Activated CD4-positive, CD25-positive, alpha-beta regulatory T cell (primary cell): Measurements from ENCODE around the gene GNB1.

Experiments
- DNase-seq, 4 experiments: peaks; one replicate each; lab custom pipeline; 2025; lab: John Stamatoyannopoulos, UW

The GNB1 gene

GRCh38 chr1:1825217-1825616 lies 65.7 kb downstream of the GNB1 start:
- DNase-seq: no peak

GRCh38 chr1:1819762-1820161 lies 71.1 kb downstream of the GNB1 start:
- no peak for DNase-seq

- no peak for DNase-seq
These were observed 73.7 kb downstream of the GNB1 start for GRCh38 chr1:1817221-1817620.

DNA sequence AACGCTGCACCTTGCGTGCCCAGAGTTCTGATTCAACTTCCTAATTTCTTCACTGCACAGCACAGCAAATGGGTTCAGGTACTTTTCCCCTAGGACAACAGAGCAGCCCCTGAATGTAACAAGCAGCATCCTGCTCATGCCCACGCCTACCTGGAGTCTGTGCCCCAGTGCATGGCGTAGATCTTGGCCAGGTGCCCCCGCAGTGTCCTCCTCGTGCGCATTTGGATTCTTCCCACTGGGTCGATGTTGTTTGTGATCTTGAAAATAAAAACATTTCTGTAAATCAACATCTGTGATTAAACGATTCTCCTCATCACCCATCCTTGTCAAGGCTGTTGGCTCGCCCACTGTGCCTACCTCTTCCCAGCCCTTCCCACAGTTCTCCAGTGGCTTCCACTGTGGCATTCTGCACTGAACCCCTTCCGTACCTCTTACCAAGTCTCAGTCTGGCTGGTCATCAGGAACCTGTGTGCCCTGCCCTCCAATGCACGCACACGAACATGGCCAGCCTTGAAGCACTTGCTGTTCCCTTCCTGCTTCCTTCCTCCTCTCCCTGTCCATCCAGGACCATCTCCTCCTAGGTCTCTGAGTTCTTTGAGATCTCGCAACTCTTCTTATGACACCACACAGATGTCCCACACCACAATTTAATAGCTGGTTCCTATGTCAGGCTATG lies 75.1 kb downstream of the GNB1 start:
- DNase-seq: no peak

- DNase-seq: no peak
These were observed 81.4 kb downstream of the GNB1 start for GRCh38 chr1:1809489-1809888.

- DNase-seq: no peak
These were observed 82.7 kb downstream of the GNB1 start for GRCh38 chr1:1808206-1808605.

- DNase-seq: no peak
These were observed 84.0 kb downstream of the GNB1 start for GRCh38 chr1:1806890-1807289.

DNA sequence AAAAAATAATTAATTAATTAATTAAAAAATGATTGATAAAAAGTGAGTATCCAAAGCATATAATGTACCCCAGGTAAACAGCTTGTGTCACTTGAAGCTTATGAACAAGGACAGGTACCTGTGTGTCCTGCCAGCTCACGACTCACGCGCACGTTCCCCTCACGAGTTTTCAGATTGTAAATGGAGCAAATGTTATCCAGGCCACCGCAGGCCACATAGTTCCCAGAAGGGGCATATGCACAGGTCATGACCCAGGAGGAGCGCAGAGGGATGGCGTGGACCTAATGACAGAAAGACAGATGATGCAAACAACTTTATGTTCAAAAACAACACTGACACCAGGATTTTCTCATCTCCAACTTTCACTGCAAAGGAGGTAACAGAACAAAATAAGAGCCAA lies 86.6 kb downstream of the GNB1 start:
- DNase-seq: no peak

- DNase-seq: no peak
These were observed 88.0 kb downstream of the GNB1 start for GRCh38 chr1:1802871-1803270.

DNA sequence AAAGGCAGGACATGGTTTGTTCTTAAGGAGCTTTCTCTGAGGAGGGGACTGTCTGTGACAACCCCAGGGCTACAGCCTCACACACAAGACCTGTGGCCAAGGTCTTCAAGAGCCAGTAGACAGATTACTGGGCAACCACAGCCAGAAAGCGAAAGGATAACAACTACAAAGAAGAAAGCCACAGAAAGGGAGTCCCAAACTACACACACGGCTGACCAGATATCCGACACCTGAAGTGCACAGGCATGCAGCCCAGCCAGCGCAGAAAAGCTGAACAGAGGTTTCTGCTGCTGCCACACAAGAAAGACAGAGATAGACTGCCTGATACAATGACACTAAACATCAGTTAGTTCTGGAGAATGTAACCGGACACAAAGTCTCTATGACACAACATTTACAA lies 91.2 kb downstream of the GNB1 start:
- no peak for DNase-seq

DNA sequence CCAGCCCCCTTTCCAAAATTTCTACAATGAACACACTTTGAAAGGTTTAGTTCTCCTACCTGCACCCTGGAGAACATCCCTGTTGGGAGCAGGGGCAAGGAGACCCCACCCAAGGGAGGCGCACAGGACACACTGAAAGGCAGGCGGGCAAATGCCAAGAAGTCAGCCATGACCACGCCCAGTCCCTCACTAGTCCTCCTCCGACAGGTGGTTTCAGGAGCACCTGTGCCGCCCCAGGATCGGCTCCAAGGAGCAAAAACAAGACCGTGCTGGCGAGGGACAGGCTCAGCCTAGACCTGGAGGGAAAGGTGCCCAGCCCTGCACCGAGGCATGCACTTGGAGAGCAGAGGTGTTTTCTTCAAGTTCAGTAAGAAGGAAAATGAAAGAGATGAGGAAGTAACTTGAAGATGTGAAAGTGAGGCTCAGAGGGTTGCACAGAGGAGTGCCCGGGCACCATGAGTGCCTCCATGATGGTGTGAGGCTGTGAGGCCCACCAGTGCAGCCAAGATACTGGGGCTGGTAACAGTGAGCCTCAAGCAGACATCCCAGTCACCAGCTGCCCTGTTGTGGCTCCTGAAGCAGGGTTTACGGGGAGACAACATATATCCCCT lies 93.1 kb downstream of the GNB1 start:
- no peak for DNase-seq

GRCh38 chr1:1796466-1796865 lies 94.4 kb downstream of the GNB1 start:
- DNase-seq: no peak

- DNase-seq: no peak
These were observed 95.9 kb downstream of the GNB1 start for GRCh38 chr1:1794999-1795398.

DNA sequence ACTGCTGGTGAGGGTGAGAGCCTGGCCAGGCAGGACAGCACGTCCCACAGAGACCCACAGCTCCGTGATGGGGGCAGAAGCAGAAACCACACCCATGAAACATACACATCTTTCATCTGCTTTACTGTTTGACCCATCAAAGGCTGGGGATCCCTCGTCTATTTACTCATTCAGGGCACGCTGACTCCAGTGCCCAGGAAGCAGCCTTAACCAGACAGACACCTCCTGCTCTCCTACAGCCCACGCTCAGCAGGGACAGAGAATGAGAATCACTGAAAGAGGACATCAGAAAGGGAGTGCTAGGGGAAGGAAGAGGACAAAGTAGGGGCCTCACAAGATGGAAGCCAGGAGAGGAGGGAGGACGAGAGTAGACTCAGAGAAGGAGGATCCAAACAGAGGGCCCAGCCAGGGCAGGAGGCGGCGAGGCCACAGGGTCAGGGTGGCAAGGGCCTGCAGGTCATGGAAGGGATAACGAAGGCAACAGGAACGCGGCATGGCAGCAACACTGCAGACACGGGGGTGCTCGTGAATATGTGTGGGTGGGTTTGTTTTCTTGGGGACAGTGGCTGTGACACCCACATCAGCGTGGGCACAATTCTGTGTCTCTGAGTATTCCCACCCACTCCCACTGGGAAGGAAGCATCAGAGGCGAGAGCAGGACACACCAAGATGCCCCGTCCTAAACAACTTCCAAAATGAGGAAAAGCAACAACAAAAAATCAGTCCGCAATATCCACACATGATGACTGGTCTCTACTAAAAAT lies 97.2 kb downstream of the GNB1 start:
- DNase-seq: no peak

- no peak for DNase-seq
These were observed 102.0 kb downstream of the GNB1 start for GRCh38 chr1:1788646-1789431.

GRCh38 chr1:1788136-1788535 lies 102.8 kb downstream of the GNB1 start:
- no peak for DNase-seq

DNA sequence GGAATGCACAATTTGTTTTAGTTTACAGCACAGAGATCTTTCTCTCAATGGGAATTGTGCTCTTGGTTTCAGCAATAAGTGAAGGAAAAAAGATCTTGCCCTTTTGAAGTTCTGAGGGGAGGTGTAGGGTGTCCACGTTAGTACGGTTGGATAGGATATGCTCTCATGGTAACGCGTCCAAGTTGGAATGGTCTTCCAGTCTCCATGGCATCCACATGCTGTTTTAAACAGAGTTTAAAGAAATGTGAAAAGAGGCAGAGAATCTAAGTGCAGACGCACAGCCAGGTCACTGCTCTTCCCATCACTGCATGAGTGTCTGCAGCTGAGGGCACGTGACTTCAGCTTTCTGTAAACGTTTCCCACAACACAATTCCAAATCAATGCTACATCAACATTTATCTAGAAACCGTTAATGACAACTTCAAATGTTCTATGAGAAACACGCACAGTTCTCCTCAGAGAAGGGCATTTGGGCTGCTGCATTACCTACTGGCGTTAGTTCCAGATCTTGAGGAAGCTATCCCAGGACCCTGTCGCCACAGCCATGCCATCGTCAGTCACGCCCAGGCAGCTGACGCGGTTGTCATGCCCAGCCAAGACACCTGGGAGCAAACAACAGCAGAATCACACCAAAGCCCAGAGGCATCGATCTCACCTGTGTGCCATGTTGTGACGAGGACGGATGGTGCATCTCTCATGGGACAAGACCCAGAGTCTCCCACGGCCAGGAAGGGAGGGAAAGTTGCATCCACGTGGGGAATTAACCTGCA lies 103.9 kb downstream of the GNB1 start:
- DNase-seq: no peak

DNA sequence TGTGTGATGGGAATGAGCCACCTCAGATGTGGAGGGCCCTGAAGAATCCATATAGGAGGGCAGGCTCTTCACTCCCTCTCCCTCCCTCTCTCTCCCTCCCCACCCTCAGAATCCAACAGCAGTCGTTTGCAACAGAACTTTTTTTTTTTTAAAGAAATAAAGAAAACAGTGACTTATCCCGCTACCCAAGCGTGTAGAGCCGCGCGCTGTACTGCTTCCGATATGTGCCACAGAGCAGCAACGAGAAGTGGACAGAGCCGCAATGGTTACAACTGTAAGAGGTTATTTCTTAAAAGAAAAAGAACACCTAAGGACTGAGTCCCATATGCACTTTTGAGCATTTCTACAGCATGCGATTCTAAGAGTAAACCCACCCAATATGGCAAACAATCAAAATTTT lies 105.2 kb downstream of the GNB1 start:
- DNase-seq: no peak

DNA sequence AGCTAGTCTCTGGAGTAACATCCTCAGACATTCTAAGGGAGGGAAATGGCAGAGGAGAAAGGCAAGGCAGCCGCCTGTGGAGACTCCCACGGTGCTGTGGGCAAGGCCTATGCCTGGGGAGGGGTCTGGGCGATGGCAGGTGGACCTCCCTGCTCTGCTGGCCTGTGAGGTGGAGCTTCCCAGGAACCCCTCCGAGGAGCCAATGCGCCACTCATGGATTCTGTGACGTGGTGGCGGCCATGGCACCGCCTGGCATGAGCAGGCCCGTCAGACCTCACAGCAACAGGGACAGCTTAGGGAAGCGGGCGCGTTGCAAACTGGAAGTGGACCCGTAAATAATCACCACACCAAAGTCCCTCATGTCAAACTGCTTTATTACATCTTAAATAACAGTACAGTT lies 106.0 kb downstream of the GNB1 start:
- DNase-seq: no peak

DNA sequence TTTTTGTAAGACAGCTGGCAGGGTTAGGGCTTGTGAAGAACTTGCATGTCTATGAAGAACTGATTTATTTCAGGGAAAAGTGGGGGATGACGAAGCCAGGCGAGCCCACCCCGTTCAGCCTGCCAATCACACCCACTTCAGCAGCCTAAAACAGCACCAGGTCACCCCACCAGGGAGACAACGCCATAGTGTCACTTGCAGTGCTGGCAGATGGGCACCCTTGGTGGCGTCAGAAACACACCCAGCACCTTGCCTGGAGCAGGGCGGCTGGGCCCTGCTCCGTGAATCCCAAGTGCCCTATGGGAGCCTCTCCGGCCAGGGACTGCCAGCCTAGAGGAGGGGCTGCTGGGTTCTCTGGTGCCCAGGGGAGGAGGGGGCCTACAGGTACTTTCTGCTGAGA lies 107.6 kb downstream of the GNB1 start:
- no peak for DNase-seq

DNA sequence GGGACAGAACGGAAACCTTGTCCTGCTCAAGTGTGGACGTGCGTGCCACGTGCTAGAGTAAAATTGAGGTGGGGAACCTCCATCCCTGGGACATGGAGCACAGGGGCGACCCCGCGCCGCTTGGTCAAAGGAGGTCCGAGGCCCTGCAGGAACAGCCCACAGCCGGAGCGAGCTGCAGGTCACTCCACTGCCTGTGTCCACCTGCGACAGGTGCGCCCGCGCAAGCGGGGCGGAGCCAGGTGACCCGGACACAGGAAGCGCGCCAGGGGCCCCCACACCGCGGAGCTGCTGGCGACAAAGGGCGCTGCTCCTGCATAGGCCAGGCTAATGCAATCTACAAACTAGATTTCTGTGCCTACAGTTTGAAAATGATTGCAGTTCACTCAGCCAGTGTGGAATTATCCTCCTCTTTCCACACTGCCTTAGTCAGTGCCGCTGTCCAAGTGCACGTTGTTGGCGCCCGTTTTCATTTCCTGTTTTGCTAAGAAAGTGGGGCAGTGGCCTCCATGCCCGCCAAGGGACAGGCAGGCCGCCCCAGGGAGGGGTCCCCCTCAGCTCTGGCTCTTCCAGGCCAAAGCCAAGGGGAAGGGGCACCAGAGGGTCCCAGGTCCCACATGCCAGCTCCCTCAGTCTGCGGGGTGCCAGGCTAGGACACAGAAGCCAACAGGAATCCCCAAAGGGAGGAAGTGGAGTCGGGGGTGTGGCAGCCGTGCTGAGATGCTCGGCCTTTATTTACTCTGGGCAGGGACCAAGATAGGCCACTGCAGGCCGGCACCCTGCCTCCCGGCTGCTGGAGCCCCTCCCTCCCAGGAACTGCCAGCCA lies 108.3 kb downstream of the GNB1 start:
- DNase-seq: no peak
